ENCODE results near the gene ADAM12. TPM values are rescaled to one million over a fixed set of nuclear protein-coding genes. Genes with fewer than 3 reads are reported as not detected.
A peak's percentile ranks its signal among the peaks of the same experiment; 100 is the strongest.

The ADAM12 gene
- polyA plus RNA-seq, 1 of the 3 experiments (the other 2 are of a cell fraction) = 25.0 TPM

DNA sequence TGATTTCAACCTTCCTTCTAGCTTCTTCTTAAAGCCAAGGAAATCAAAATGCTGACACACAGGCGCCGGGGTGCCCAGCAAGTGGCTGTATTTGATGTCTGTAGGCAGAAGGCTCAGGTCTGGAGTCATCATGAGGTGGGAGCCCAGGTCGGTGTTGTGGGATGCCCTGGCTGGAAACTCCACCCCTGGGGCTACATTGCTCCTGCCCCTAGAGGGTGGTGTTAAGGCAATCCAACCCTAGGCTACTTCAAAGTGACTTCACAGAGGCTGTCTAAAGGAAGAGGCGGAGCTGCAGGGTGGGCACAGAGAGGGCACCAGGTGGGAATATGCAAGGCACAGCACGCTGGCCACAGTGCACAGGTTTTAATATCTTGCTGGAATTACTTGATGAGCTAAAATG lies 200.9 kb downstream of the ADAM12 start (continued):
- TF ChIP-seq, protein P1, sequence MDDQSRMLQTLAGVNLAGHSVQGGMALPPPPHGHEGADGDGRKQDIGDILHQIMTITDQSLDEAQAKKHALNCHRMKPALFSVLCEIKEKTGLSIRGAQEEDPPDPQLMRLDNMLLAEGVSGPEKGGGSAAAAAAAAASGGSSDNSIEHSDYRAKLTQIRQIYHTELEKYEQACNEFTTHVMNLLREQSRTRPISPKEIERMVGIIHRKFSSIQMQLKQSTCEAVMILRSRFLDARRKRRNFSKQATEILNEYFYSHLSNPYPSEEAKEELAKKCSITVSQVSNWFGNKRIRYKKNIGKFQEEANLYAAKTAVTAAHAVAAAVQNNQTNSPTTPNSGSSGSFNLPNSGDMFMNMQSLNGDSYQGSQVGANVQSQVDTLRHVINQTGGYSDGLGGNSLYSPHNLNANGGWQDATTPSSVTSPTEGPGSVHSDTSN (IDR thresholded peaks at IDR 0.05) = no peak

DNA sequence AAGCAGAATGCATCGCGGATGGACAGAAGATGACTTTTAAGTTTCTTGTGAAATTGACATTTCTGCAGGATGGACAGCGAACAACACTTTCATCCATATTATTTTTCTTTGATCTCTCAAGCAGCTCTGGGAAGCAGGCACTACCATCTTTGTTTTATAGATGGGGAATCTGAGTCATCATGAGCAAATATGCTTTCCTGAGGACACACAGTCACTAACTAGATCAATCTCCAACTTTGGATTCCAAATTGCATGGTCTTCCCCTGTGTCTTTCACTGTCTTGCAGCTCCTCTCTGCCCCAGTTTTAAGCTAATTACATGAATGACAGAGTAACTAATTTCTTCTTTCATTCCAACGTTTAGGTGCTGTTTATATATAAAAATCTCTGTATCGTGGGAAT lies 201.5 kb downstream of the ADAM12 start:
- no peak overlapping the region for H3K27ac ChIP-seq (ENCODE audit: low read depth in 2 of 2, low read length in 1 of 2)
- DNase-seq = no peak
- no peaks in the 10 kb centered on the region for H3K9me2 ChIP-seq
- H3K4me1 ChIP-seq (ENCODE audit: control insufficient read depth in 1 of 2, insufficient read depth in 2 of 2, low read depth in 1 of 2, low read length in 1 of 2) = no peaks in the 10 kb centered on the region; a peak in 1 of 4 replicates
- ChIA-PET POLR2A (no interaction called here), CTCF (interaction anchor here (2.2 kb wide), 1 partner anchor 21 kb away, joined by 8 read pairs; no protein-coding TSS in a partner anchor)
- H3K36me3 ChIP-seq (replicated peaks in 1 of 2; ENCODE audit: control insufficient read depth in 1 of 2, insufficient read depth in 2 of 2, low read length in 1 of 2) = no peaks in the 10 kb centered on the region
- no peaks in the 10 kb centered on the region for H3K9me3 ChIP-seq
- no peaks in the 10 kb centered on the region for H3F3A ChIP-seq (replicated peaks; ENCODE audit: insufficient read depth)
- H3K79me2 ChIP-seq (ENCODE audit: insufficient read depth) = no peaks in the 10 kb centered on the region
- no peaks in the 10 kb centered on the region for H4K20me1 ChIP-seq (ENCODE audit: insufficient read depth)
- no peak for TF ChIP-seq SMC3 (IDR thresholded peaks at IDR 0.05; ENCODE audit: low read depth, low read length)
- TF ChIP-seq FOSL2 (IDR thresholded peaks at IDR 0.05; ENCODE audit: borderline replicate concordance, low read depth) = peak; percentile 28; the same call in 1 of the 2 replicates
- TF ChIP-seq, protein P2, sequence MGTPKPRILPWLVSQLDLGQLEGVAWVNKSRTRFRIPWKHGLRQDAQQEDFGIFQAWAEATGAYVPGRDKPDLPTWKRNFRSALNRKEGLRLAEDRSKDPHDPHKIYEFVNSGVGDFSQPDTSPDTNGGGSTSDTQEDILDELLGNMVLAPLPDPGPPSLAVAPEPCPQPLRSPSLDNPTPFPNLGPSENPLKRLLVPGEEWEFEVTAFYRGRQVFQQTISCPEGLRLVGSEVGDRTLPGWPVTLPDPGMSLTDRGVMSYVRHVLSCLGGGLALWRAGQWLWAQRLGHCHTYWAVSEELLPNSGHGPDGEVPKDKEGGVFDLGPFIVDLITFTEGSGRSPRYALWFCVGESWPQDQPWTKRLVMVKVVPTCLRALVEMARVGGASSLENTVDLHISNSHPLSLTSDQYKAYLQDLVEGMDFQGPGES (IDR thresholded peaks at IDR 0.05; ENCODE audit: low read depth, low read length) = no peak
- no peak for TF ChIP-seq TAF1 (IDR thresholded peaks at IDR 0.05; ENCODE audit: borderline replicate concordance, low read depth, low read length)
- no peak overlapping the region for H3K4me2 ChIP-seq
- H2AFZ ChIP-seq (ENCODE audit: low read depth) = no peak overlapping the region
- no peak overlapping the region for H3K4me3 ChIP-seq (ENCODE audit: low read depth in 2 of 2, low read length in 1 of 2)
- WGBS (ENCODE audit: low lambda C conversion rate) = 86% methylated on average over 5 of the region's 5 CpGs
- H3K9ac ChIP-seq = no peak overlapping the region
- no peaks in the 10 kb centered on the region for H3K27me3 ChIP-seq (ENCODE audit: insufficient read depth)

DNA sequence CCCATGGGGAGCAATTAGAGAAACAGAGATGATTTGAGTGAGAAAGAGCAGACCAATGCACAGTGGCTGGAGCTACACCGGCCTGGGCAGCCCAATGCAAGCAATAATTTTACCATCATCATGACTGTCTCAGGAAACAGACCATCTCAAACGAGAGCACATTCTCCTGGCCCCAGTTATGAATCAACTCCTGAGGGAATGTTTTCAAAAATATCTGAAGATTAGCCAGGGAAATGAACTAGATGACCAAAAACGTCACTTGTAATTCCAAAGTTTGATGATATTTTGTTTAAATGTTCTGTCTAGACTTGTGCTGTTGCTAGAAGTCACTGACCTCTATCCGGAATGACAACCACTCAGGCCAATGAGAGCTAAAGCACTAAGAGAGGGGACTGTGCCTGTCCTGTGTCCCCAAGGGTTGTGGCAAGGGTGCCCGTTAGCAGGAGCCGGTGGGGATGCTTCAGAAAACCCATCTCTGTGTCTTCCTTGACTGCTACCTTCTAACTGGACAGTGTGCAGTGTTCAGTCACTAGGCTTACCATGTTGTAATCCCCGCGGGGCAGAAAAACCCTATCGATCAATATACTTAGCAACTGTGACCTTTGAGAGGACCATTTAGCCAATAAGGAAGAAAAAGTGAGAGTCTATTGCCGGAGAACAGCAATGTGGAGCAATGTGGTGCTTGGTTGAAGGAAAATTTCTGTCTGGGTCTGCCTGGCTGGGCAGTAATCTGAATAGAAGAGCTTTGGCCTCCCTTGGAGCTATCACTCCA lies 202.4 kb downstream of the ADAM12 start:
- no peaks in the 10 kb centered on the region for H3K27me3 ChIP-seq (ENCODE audit: insufficient read depth)
- H3K9me2 ChIP-seq = no peaks in the 10 kb centered on the region
- no peak overlapping the region for H3K4me2 ChIP-seq
- no peaks in the 10 kb centered on the region for H4K20me1 ChIP-seq (ENCODE audit: insufficient read depth)
- no peak overlapping the region for H3K4me3 ChIP-seq (ENCODE audit: low read depth in 2 of 2, low read length in 1 of 2)
- no peak overlapping the region for H3K27ac ChIP-seq (ENCODE audit: low read depth in 2 of 2, low read length in 1 of 2)
- no peaks in the 10 kb centered on the region; a peak in 1 of 4 replicates for H3K4me1 ChIP-seq (ENCODE audit: control insufficient read depth in 1 of 2, insufficient read depth in 2 of 2, low read depth in 1 of 2, low read length in 1 of 2)
- 90% methylated on average over 8 of the region's 10 CpGs for WGBS (ENCODE audit: low lambda C conversion rate)
- H2AFZ ChIP-seq (ENCODE audit: low read depth) = no peak overlapping the region
- CTCF ChIA-PET = interaction anchor here (0.6 to 2.2 kb wide), 2 partner anchors 22 to 358 kb away, joined by 3 to 8 read pairs; no protein-coding TSS in a partner anchor
- H3K79me2 ChIP-seq (ENCODE audit: insufficient read depth) = no peaks in the 10 kb centered on the region
- no peaks in the 10 kb centered on the region for H3K9me3 ChIP-seq
- no peaks in the 10 kb centered on the region for H3F3A ChIP-seq (replicated peaks; ENCODE audit: insufficient read depth)
- no peak for DNase-seq
- H3K36me3 ChIP-seq (replicated peaks in 1 of 2; ENCODE audit: control insufficient read depth in 1 of 2, insufficient read depth in 2 of 2, low read length in 1 of 2) = no peaks in the 10 kb centered on the region
- POLR2A ChIA-PET = no interaction called here
- no peak overlapping the region for H3K9ac ChIP-seq
- TF ChIP-seq TEAD4 (IDR thresholded peaks at IDR 0.05; ENCODE audit: borderline replicate concordance, insufficient read depth) (no peak), RXRA (IDR thresholded peaks at IDR 0.05; ENCODE audit: borderline replicate concordance, low read depth) (no peak), MXI1 (IDR thresholded peaks at IDR 0.05; ENCODE audit: low read depth, low read length) (no peak), POLR2AphosphoS5 (IDR thresholded peaks at IDR 0.05; ENCODE audit: low read depth, low read length) (no peak), FOSL2 (IDR thresholded peaks at IDR 0.05; ENCODE audit: borderline replicate concordance, low read depth) (no peak), RAD21 (IDR thresholded peaks at IDR 0.05; ENCODE audit: low read length) (no peak)
- TF ChIP-seq, protein P3, sequence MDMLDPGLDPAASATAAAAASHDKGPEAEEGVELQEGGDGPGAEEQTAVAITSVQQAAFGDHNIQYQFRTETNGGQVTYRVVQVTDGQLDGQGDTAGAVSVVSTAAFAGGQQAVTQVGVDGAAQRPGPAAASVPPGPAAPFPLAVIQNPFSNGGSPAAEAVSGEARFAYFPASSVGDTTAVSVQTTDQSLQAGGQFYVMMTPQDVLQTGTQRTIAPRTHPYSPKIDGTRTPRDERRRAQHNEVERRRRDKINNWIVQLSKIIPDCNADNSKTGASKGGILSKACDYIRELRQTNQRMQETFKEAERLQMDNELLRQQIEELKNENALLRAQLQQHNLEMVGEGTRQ (IDR thresholded peaks at IDR 0.05; ENCODE audit: borderline replicate concordance, low read depth, low read length) = no peak
- TF ChIP-seq, protein P4, sequence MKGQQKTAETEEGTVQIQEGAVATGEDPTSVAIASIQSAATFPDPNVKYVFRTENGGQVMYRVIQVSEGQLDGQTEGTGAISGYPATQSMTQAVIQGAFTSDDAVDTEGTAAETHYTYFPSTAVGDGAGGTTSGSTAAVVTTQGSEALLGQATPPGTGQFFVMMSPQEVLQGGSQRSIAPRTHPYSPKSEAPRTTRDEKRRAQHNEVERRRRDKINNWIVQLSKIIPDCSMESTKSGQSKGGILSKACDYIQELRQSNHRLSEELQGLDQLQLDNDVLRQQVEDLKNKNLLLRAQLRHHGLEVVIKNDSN (IDR thresholded peaks at IDR 0.05; ENCODE audit: borderline replicate concordance, low read depth) = no peak
- TF ChIP-seq, protein P5, sequence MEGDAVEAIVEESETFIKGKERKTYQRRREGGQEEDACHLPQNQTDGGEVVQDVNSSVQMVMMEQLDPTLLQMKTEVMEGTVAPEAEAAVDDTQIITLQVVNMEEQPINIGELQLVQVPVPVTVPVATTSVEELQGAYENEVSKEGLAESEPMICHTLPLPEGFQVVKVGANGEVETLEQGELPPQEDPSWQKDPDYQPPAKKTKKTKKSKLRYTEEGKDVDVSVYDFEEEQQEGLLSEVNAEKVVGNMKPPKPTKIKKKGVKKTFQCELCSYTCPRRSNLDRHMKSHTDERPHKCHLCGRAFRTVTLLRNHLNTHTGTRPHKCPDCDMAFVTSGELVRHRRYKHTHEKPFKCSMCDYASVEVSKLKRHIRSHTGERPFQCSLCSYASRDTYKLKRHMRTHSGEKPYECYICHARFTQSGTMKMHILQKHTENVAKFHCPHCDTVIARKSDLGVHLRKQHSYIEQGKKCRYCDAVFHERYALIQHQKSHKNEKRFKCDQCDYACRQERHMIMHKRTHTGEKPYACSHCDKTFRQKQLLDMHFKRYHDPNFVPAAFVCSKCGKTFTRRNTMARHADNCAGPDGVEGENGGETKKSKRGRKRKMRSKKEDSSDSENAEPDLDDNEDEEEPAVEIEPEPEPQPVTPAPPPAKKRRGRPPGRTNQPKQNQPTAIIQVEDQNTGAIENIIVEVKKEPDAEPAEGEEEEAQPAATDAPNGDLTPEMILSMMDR (IDR thresholded peaks at IDR 0.05) = no peak

Measured in SK-N-SH (cell line).